B cell (primary cell): ENCODE measurements around the gene NRF1.

Experiments used
- EZH2 ChIP-seq: IDR thresholded peaks from 2 replicates; pipeline ENCODE4 v1.6.1; 2012; ENCODE audit warnings: borderline replicate concordance, low read depth, mild to moderate bottlenecking, moderate library complexity, low read length; ENCODE audit not compliant: insufficient read depth, poor library complexity, severe bottlenecking
- TF ChIP-seq, protein P1 (sequence below): fragments of 200-600 bp; IDR thresholded peaks from one replicate; pipeline ENCODE4 v1.8.0; 2022; ENCODE audit warnings: antibody characterized with exemption, mild to moderate bottlenecking

GRCh38 chr7:129773328-129773731 lies 161.8 kb downstream of the NRF1 start:
- TF ChIP-seq, protein P1, sequence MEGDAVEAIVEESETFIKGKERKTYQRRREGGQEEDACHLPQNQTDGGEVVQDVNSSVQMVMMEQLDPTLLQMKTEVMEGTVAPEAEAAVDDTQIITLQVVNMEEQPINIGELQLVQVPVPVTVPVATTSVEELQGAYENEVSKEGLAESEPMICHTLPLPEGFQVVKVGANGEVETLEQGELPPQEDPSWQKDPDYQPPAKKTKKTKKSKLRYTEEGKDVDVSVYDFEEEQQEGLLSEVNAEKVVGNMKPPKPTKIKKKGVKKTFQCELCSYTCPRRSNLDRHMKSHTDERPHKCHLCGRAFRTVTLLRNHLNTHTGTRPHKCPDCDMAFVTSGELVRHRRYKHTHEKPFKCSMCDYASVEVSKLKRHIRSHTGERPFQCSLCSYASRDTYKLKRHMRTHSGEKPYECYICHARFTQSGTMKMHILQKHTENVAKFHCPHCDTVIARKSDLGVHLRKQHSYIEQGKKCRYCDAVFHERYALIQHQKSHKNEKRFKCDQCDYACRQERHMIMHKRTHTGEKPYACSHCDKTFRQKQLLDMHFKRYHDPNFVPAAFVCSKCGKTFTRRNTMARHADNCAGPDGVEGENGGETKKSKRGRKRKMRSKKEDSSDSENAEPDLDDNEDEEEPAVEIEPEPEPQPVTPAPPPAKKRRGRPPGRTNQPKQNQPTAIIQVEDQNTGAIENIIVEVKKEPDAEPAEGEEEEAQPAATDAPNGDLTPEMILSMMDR: no peak
- TF ChIP-seq EZH2: no peak
